GM03348 (cell line): ENCODE results near the gene ZNF536.
"Not testable (repeated sequence)": the region's sequence is repeated elsewhere in the genome, so short reads cannot be mapped to it uniquely, and the experiment has no call there.

Experiments used
- DNase-seq: peaks from one replicate; pipeline ENCODE4 v3.0.0; 2012; ENCODE audit warnings: low spot score

Gene ZNF536

DNA sequence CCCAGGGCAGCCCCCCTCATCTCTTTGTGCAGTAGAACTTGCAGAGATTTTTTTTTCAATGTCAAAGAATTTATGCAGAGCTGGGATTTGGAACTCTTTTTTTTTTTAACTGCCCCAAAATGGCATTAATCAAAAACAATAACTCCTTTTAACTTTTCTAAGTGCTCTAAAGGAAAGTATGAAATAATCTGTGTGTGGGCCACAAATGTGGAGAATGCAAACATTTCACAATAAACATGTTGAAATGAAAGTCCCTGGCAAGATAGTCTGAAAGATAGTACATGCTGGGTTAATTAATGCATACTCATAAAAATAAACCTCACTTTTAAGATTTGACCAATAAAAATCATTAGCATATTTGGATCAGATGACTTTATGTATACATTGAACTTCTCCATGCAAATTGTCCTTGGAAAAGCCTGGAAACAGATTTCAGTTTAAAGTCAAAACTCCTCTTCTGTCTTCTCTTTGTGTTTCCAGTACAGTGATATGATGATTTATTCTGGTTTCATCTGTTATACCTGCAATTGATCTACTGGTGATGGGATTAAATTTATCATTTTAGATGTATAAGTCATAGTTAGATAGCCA is 30.5 kb upstream of the ZNF536 start:
- DNase-seq: peak; percentile 51

DNA sequence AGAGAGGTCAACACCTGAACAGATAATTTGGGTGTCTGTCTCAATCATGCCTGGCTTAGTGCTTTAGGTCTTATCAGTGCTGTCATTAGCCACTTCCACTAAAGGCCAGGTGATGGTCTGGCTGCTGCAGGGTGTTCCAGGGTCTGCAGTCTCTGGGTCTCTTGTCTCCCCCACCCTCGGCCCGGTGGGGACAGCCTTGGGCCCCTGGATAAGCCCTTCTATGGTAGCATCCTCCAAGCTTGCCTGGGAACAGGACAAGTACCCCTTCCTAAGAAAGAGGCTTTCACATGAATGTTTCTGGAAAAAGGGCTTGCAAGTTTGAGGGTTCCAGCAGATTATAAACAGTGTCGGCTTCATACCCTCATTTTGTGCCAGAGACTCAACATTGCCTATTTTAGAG is 29.3 kb upstream of the ZNF536 start:
- DNase-seq: no peak

DNA sequence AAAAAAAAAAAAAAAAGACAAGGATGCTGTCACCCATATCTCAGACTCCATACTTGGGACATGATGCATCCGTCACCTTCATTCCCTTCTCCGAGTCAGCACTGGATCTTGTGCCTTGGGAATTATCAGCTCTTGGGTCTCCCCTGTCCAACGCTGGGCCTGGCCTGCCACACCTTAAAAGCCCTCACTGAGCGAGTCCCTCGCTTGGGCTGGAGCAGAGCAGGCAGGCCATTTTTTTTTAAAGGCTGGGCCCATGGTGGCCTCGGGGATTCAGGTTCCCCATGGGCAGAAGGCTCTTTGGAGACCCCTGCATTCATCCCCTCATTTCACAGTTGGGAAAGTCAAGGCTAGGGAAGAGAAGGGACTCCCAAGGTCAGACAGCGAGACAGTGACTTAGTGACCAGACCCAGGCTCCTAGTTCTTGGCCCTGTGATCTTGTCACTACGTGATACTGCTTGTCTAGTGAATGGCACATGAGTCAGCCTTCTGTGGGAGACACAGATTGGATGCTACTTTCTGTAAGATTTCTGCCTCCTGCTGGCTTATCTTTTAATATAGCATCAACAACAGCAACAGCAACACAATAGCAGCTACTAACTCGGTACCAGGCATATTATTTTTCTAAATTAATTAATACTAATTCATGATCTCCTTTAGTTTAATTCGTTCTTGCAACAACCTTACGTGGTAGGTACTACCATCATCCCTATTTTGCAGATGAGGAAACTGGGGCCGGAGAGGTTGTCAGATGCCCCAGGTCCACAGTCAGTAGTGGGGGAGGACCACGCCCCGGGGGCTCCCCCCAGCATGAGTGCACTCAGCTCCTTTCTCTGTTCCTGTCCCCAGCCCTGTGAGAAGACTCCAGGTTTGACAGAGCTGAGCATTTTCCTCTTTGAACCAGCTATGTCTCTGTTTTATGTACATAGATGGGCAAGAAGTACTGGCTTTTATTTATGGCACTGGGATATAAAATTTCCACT is 27.4 kb upstream of the ZNF536 start:
- DNase-seq: peak; percentile 40

DNA sequence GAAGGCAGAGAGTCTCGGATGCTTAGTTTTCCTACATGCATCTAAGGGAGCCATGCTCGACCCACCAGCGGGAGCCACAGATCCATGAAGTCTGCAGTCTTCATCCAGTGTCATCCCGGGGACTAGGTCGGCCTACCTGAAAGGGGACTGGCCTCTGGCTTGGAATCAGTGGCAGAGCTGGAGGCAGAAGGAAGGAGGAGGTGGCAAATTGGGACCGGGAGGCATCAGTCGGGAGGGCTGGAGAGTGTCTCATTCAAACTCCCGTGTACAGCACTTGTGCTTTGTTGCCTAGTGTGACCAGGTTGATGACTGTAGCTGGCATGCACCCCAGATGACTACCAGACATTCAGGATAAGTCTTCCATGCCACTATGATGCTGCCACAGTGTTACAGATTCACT is 26.5 kb upstream of the ZNF536 start:
- DNase-seq: no peak

DNA sequence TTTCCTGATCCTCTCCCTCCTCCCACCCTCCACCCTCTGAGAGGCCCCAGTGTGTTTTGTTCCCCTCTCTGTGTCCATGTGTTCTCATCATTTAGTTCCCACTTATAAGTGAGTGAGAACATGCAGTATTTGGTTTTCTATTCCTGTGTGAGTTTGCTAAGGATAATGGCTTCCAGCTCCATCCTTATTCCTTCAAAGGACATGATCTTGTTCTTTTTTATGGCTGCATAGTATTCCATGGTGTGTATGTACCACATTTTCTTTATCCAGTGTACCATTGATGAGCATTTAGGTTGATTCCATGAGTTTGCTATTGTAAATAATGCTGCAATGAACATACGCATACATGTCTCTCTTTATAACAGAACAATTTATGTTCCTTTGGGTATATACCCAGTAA is 25.7 kb upstream of the ZNF536 start:
- not testable (repeated sequence) for DNase-seq

DNA sequence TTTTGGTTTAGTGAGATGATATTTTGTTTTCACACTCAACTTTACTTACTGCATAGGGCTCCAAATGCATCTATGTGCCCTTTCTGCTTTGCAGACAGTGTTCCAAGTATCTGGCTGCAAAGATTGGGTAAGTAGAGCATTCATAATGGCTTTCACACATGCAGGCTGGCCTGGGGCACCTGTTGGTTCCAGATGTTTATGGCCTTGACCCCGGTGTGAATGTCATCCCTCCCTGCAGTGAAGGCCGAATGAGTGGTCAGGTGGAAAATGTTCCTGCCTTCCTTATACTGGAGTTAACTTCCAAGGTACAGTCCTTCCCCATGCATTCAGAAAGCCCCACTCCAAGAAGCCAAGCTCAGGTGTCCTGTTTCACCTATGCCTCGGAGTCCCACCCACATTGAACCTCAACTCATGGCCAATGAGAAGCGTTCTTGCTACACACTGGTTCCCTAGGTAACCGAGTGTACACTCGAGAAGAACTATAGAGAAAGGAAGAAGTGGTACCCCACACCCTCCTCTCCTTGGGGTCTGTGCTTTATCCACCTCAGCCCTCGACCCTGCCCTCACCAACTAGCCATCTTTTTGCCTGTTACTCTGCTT is 23.0 kb upstream of the ZNF536 start:
- DNase-seq: no peak

DNA sequence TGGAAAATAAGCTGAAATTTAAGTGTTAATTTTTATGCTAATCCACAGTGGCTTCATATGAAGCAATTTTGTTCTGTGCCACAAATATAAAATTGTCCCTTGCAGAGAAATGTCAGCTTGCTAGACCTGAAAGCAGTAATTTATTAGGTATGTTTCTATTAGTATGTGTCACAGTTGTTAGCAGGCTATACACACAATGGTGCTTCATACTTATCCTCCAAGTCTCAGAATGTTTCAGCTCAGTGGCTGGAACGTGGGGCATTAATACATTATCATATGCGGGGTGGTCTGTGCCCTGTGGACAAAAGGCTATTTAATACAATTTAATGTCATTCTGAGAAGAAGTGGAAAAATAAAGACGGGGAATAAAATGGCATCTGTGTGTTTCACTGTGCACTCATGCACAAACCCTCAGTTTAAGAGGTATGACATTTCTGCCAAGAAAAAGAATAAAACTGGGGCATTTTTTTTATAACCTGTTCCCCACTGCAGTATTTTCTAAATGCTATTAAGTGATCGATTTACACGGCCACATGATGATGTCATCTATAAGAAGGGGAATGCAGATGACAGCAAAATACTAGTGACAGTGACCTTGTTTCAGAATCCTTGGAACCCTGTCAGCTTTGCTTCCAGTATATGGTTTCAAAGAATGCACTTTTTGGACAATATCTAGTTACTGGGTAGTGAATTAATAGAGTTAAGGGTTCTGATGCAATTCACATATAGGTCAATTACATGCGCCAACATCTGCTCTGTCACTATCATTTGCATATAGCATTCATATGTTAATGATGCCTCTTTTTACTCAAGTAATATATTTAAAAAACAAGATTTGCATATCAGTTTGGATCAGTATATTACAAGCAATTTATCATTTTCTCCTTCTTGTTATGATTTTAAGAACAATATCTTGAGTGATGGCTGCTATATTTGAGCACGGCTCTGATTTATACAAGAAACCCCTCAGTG is 21.2 kb upstream of the ZNF536 start:
- DNase-seq: no peak

DNA sequence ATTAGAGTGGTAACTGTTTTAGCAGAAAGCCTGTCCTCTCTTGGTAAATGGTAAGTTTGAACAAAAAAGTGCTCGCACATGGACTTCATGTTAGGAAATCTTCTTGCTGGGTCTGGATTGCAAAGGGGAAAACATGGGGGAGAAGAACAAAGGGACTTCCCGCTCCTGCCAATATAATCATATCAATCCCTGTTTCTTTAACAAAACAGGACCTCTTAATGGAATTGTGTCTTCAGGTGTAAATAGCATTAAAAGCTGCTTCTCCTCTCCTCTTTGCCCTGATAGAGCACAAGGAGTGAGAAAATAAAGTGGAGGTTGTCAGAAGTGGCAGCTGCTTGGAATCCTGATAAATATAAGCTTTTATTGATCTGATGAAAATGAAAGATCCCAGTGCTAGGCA is 20.4 kb upstream of the ZNF536 start:
- no peak for DNase-seq

DNA sequence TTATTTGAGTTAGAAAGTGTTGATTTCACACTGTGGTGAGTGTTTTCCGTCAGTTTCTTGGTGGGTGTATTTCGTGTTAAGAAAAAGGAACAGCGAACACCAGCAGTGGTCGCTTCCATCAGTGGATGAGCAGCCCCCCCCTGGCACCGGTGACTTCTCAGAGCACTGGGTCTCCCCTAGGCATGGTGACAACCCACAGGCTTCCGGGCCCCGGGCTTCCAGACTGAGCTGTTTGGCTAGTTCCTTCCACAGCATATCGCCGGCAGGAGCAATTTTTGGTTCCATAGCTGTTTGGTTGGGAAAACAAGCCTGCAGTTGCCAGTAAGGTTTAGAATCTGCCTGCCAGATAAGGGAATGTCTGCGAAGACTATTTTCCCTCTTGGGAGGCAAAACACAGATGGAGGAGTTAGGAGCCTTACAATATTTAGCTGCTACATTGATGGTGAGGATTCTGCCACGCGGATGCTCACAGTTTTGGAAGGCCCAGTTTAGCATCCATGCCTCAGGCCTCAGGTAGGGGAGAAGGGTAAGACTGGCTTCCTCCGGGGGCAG is 18.7 kb upstream of the ZNF536 start:
- DNase-seq: no peak

DNA sequence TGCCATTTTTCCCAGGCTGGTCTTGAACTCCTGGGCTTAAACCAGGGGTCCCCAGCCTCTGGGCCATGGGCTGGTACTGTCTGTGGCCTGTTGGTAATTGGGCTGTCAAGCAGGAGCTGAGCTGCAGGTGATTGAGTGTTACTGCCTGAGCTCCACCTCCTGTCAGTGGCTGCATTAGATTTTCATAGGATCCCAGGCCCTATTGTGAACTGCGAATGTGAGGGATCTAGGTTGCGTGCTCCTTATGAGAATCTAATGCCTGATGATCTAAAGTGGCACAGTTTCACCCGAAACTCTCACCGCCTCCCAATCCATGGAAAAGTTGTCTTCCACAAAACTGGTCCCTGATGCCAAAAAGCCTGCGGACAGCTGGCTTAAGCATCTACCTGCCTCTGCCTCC is 16.6 kb upstream of the ZNF536 start:
- DNase-seq: no peak

DNA sequence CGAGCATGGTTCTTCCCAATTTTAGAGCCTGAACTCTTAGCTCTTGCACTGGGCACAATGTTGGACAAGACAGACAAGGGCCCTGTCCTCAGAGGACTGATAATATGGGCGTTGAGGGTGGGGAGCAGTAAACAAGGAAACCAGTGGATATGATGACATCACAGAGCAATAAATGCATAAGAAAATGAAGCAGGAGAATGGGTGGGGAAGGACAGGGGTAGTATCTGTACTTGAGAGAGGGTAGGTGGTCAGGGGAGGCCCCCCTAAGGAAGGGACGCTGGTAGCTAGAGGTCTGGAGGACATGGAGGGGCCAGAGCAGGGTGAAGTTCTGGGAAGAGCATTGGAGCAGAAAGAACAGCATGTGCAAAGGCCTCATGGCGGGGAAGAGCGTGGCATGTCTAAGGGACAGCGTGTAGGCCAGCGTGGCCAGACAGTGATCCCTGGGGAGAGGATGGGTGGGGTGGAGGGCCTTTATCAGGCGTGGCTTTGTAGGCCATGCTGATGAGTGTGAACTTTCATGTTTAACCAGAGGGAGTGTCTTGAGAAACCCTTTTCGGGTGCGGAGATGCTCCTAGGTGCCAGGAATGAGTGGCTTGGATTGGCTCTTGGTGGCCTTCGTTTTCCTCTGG is 15.1 kb upstream of the ZNF536 start:
- no peak for DNase-seq

DNA sequence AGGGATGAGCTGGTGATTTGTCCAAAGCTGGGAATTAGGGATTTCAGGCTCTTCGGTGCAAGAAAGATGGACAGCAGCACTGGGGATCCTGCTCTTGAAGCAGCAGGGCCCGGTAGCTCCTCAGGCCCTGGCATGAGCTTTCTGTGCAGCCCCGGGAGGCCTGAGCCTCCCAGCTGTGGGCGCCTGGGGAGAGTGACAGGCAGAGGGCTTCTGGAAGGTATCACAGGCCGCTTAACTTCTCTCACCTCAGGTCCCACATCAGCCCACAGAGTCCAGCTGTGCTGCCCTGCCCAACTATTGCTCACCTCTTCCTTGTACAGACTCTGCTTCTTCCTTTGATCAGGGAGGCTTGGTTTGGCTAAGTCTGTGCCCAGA is 14.6 kb upstream of the ZNF536 start:
- DNase-seq: no peak

DNA sequence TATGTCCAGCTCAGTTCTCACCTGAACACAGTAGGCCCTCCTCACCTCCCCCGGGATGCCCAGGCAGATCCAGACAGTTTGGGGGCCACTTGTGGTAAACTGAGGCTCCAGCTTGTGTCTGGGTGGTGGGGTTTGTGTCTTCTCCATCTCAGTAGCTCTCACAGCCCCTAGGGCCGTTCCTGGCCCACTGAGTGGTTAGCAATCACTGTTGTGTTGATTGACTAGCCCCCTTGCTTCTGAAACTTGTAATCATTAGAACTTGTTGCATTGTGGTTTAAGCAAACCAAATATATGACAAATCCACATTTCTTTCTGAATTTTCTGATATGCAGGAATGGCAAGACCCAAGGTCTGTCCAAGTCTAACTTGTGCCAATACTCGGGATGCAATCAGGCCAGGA is 13.9 kb upstream of the ZNF536 start:
- no peak for DNase-seq

DNA sequence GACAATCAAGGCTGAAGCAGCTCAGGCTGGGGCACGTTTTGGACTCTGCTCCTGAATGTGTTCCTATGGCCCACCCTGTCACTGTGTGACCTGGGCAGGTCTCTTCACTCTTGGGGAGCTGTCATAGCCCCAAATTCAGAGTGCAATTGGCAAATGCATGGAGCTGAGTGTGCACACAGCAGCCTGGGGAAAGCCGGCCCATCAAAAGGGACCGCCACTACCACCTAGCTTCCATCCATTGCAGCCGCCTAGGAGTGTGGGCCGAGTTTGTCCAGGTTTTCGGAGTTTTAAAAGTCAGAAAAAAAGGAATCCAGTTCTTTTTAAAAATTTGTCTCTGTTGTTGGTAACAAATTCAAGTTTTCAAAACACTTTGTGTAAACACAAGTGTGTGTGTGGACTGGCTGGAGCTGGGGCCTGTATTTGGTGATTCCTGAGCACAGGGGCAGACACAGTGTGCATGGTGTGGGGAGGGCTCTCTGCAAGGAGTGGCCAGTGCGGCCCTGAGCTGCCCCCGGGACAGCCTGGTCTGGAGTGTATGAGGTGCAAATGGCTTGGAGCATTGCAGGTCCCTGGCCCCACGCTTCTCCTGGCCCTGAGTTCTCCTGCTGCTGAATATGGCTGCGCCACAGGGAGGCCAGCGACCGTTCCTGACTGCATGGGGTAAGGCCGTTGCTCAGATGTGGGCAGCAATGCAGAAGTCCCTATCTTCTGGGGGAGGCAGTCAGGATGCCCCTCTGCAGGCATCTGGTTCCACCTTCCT is 13.2 kb upstream of the ZNF536 start:
- DNase-seq: no peak

DNA sequence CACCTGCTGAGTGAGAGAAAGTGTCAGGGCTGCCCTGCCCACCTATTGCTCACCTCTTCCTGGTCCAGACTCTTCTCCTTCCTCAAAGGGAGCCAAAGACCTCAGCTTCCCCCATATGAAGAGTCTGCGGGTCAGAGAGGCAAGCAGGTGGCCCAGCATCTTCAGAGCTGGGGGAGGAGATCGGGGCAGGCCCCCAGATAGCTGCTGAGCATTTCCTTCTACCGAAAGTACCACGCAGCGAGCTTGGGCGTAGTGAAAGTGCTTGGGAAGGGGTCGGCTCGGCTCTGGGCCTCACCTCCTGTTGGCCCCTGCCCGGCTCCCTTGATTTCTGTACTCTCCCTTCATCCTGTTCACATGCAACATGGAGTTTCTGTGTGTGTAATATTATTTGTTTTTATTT is 12.2 kb upstream of the ZNF536 start:
- DNase-seq: no peak

DNA sequence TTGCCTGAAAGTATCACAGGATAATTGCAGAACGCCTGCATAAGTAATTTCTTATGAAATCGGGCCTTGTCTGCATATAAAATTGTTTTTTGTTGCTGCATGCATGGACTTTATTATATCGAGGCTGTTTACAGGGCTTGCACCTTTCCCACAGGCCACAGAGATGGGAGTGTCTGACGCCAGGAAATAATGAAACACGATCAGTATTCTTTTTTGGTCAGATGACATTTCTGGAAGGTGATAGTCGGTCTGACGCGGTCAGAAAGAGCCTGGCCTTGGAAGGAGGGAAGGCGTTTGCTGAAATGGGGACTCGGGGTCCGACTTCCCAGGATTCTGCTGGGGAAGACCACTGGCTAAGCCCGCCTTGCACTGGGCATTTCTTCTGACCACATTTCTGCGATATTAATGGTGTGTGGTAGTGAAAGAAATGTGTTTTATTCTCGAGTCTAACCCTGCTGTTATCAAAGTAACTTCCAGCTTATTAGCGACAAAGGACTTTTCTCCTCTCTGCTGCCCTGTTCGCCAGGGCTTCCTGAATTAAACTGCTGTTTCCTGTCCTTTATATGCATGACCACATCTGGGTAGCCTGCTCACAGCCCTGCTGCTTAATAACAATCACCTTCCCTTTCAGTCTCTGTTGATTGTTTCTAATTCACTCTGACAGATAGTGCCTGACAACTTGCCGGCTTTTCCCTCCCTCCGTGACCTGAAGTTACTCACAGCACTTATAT is 11.6 kb upstream of the ZNF536 start:
- DNase-seq: no peak

DNA sequence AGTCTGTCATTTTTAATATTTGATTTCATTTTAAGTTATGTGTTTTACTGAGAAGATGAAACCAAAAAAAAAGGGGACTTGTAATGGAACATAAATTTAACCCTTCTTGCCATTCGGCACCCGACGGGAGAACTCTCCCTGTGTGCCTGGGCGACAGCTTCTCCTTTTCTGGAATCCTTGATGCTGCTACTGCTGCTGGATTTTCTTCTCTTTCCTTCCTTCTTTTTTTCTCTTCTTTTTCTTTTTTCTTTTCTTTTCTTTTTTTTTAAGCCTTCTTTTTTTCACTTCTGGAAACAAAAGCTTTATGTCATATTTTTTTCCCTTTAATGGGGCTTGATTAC is 11.1 kb upstream of the ZNF536 start:
- no peak for DNase-seq

DNA sequence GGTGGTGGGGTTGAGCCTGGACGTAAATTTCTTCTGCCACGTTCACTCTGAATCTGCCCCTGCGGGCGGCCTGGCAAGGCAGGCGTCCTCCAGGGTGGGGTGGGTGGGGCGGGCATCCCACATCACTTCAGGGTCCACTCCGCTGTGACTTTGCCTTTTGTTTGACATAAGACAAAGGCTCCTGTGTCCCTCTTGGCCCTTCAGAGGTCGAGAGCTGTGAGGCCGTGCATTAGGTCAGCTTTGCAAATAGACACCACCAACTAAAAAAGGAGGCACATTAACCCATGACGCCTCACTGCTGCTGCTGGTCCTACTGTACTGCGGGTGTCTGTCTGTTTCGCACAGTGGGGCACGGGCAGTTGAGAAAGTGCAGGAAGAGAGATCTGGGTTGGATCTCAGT is 10.5 kb upstream of the ZNF536 start:
- no peak for DNase-seq

DNA sequence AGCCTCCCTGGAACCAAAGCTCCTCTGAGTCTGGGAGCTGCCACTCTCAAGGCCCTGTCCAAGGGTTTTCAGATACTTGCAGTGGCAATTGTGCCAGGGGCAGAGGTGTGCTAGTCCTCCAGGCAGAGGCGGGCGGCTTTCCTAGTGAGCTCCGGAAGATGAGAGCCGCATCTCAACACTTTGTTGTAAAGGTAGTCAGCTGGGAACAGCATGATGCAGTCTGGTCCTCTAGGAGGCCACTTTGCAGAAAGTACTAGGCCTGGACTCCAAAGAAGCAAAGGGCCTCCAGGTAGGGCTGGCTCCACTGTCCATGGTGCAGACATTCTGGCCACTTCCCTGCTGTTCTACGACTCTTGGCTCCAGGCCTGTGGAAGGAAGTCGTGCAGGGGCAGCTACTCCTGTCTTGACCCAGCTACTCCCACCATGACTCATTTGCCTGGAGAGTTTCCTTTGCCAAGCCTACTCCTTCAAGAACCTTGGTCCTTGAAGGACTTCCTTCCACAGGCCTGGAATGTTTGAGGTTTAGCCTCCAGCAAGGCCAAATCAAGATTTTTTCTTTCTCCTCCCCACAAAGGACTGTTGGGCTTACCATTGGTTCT is 9.9 kb upstream of the ZNF536 start:
- peak; percentile 65 for DNase-seq

DNA sequence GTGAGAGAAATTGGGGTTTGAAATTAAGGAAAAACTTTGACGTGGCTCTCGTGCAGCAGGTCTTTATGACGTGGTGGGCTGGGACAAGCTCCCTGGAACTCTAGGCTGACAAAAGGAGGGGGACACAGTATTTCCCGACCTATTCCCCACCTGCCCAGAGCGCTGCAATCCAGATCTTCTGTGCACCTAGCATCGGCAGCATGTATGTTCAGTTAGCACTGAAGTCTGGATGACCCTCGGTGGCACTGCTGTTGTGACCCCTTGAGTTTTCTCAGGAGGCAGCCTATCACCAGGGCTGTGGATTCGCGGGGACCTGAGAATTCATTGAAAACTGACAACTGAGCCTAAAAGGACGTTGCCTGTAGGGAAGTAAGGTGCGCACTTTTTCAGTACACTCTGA is 9.1 kb upstream of the ZNF536 start:
- no peak for DNase-seq
